DND-41 (cell line): ENCODE results near the gene NRN1.
A peak's percentile ranks its signal among the peaks of the same experiment; 100 is the strongest.

ENCODE experiments used
- EZH2 ChIP-seq: IDR thresholded peaks from 3 replicates; pipeline ENCODE4 v1.6.1; 2012; ENCODE audit warnings: borderline replicate concordance, low read depth, mild to moderate bottlenecking, moderate library complexity, low read length, inconsistent platforms; ENCODE audit not compliant: severe bottlenecking
- TF ChIP-seq, protein P1 (sequence below): IDR thresholded peaks from 2 replicates; pipeline ENCODE4 v1.5.1; 2012; ENCODE audit warnings: borderline replicate concordance, low read length, moderate library complexity, mild to moderate bottlenecking; ENCODE audit not compliant: poor library complexity, severe bottlenecking; ENCODE audit errors: extremely low read depth

- TF ChIP-seq EZH2 = no peak
- TF ChIP-seq, protein P1, sequence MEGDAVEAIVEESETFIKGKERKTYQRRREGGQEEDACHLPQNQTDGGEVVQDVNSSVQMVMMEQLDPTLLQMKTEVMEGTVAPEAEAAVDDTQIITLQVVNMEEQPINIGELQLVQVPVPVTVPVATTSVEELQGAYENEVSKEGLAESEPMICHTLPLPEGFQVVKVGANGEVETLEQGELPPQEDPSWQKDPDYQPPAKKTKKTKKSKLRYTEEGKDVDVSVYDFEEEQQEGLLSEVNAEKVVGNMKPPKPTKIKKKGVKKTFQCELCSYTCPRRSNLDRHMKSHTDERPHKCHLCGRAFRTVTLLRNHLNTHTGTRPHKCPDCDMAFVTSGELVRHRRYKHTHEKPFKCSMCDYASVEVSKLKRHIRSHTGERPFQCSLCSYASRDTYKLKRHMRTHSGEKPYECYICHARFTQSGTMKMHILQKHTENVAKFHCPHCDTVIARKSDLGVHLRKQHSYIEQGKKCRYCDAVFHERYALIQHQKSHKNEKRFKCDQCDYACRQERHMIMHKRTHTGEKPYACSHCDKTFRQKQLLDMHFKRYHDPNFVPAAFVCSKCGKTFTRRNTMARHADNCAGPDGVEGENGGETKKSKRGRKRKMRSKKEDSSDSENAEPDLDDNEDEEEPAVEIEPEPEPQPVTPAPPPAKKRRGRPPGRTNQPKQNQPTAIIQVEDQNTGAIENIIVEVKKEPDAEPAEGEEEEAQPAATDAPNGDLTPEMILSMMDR = peak; percentile 54
Measured at GRCh38 chr6:5950361-5950785, 56.4 kb downstream of the NRN1 start.
